K562 (cell line): ENCODE results near the gene ZNF133. TPM values are rescaled to one million over a fixed set of nuclear protein-coding genes. Genes with fewer than 3 reads are reported as not detected.

Source experiments
- ATAC-seq: fragments of 200-7000 bp; cut with Tn5 transposase; 3 replicates; pipeline ENCODE4 v1.9.1; 2020; ENCODE audit warnings: moderate library complexity
- BruUV-seq: library from RNA; stranded (reverse); fragments of 400-500 nt; replicated peaks from 2 replicates; lab custom pipeline; 2021; lab: Mats Ljungman, UMichigan
- CTCF ChIA-PET: fragments of 300-600 bp; formaldehyde crosslinking; extraction: SDS; loops from one replicate; lab custom pipeline; 2021; ENCODE audit warnings: low intra/inter-chr PET ratio; lab: Yijun Ruan, JAX
- POLR2A ChIA-PET: fragments of 300-600, 350-650 bp; sonication (Branson Sonifier 250); formaldehyde crosslinking; extraction: SDS; loops from one replicate; lab custom pipeline; 2021; ENCODE audit warnings: antibody characterized with exemption, inconsistent platforms; lab: Yijun Ruan, JAX
- DNase-seq, 4 experiments: peaks; one replicate each; pipeline versions ENCODE4 v3.0.0 to v3.0.0-alpha.2; 2011 to 2018; ENCODE audit warnings: low spot score in 3 of 4, mixed read lengths in 3 of 4; ENCODE audit errors: extremely low read depth in 1 of 4
- FAIRE-seq: peaks from 2 replicates; lab custom pipeline; 2011; peaks lifted over from hg19 to GRCh38; lab: Jason Lieb, UNC
- H2AFZ ChIP-seq: 2 replicates; pipeline ENCODE4 v1.6.0; 2011; ENCODE audit warnings: low read depth, low read length, control low read depth, inconsistent platforms
- H3K27ac ChIP-seq: fragments of 200-600 bp; 3 replicates; pipeline ENCODE4 v1.8.0; 2011; ENCODE audit warnings: low read depth, mild to moderate bottlenecking, control low read depth, inconsistent platforms, low read length, moderate library complexity, mixed read lengths; ENCODE audit errors: extremely low read depth
- H3K27me3 ChIP-seq, 2 experiments: fragments of 300-600 bp in 1 of 2; 2 replicates in 1 of 2; 3 replicates in 1 of 2; pipeline versions ENCODE4 v1.6.0 to v1.8.0; 2011; ENCODE audit warnings: inconsistent platforms in 2 of 2, low read length in 2 of 2, mild to moderate bottlenecking in 1 of 2, mixed read lengths in 1 of 2, moderate library complexity in 1 of 2; ENCODE audit not compliant: control insufficient read depth in 2 of 2, insufficient read depth in 2 of 2
- H3K36me3 ChIP-seq: fragments of 300-600 bp; 3 replicates; pipeline ENCODE4 v1.8.0; 2011; ENCODE audit warnings: mild to moderate bottlenecking, low read length, inconsistent platforms; ENCODE audit not compliant: control insufficient read depth, insufficient read depth
- H3K4me1 ChIP-seq, 2 experiments: fragments of 200-600 bp in 1 of 2; replicated peaks in 1 of 2; 2 replicates in 1 of 2; 3 replicates in 1 of 2; pipeline versions ENCODE4 v1.5.1 to v1.8.0; 2011; ENCODE audit warnings: inconsistent platforms in 2 of 2, low read length in 2 of 2, mild to moderate bottlenecking in 1 of 2, mixed read lengths in 1 of 2, moderate library complexity in 1 of 2; ENCODE audit not compliant: control insufficient read depth in 2 of 2, insufficient read depth in 2 of 2
- H3K4me2 ChIP-seq: 2 replicates; pipeline ENCODE4 v1.6.1; 2011; ENCODE audit warnings: low read length, control low read depth, inconsistent platforms, mixed read lengths; ENCODE audit not compliant: insufficient read depth
- H3K4me3 ChIP-seq: fragments of 200-600 bp; sonication (generic), shearing (Covaris generic); 2 replicates; pipeline ENCODE4 v1.5.1; 2016; ENCODE audit warnings: control low read depth, inconsistent platforms
- H3K79me2 ChIP-seq: fragments of 200-600 bp; 3 replicates; pipeline ENCODE4 v1.8.0; 2011; ENCODE audit warnings: low read length, inconsistent platforms; ENCODE audit not compliant: control insufficient read depth, insufficient read depth
- H3K9ac ChIP-seq, 2 experiments: 2 replicates each; pipeline versions ENCODE4 v1.6.0 to v1.6.1; 2011; ENCODE audit warnings: low read depth in 2 of 2, low read length in 2 of 2, control low read depth in 1 of 2, inconsistent platforms in 1 of 2, mild to moderate bottlenecking in 1 of 2, mixed read lengths in 1 of 2; ENCODE audit not compliant: insufficient read depth in 1 of 2
- H3K9me1 ChIP-seq: one replicate; pipeline ENCODE4 v1.6.0; 2011; ENCODE audit warnings: inconsistent platforms, mild to moderate bottlenecking, low read length, moderate library complexity; ENCODE audit not compliant: control insufficient read depth, insufficient read depth
- H3K9me3 ChIP-seq: replicated peaks from 2 replicates; pipeline ENCODE4 v1.5.1; 2011; ENCODE audit warnings: low read depth, low read length, inconsistent platforms; ENCODE audit not compliant: control insufficient read depth, insufficient read depth
- H4K20me1 ChIP-seq: replicated peaks from 2 replicates; pipeline ENCODE4 v1.6.1; 2011; ENCODE audit warnings: low read length, inconsistent platforms, mixed read lengths; ENCODE audit not compliant: control insufficient read depth, insufficient read depth
- BCLAF1 ChIP-seq, 2 experiments: fragments of 450-650 bp in 1 of 2; IDR thresholded peaks; 2 replicates each; pipeline ENCODE4 v1.6.1; 2011 to 2017; ENCODE audit warnings: low read depth in 2 of 2, antibody characterized with exemption in 1 of 2, borderline replicate concordance in 1 of 2, low read length in 1 of 2, mild to moderate bottlenecking in 1 of 2, mixed read lengths in 1 of 2; ENCODE audit not compliant: control insufficient read depth in 1 of 2
- E2F1 ChIP-seq: sonication (generic); formaldehyde crosslinking; IDR thresholded peaks from 2 replicates; pipeline ENCODE4 v1.8.1; 2023; ENCODE audit warnings: mild to moderate bottlenecking, missing genetic modification reagents, moderate library complexity
- GABPA ChIP-seq: fragments of 200-800 bp; sonication (Bioruptor generic); conservative IDR thresholded peaks from 2 replicates; pipeline ENCODE4 v1.6.1; 2016; ENCODE audit warnings: low read depth, missing genetic modification characterization, missing compliant biosample characterization
- HMGN3 ChIP-seq: IDR thresholded peaks from 2 replicates; pipeline ENCODE4 v1.6.1; 2011; ENCODE audit warnings: borderline replicate concordance, low read depth, mild to moderate bottlenecking, mixed read lengths, low read length; ENCODE audit not compliant: insufficient read length; ENCODE audit errors: extremely low read depth
- IFI16 ChIP-seq: fragments of 250-450 bp; sonication (Bioruptor Pico); IDR thresholded peaks from 2 replicates; pipeline ENCODE4 v2.1.2; 2022; ENCODE audit warnings: mild to moderate bottlenecking, inconsistent platforms
- KAT2B ChIP-seq: IDR thresholded peaks from one replicate; pipeline ENCODE4 v1.6.1; 2012; ENCODE audit warnings: low read depth, mild to moderate bottlenecking, control low read depth, inconsistent platforms, low read length, moderate library complexity
- MEIS2 ChIP-seq: fragments of 450-650 bp; IDR thresholded peaks from 2 replicates; pipeline ENCODE4 v1.6.1; 2014; ENCODE audit warnings: mild to moderate bottlenecking; ENCODE audit not compliant: partially characterized antibody
- PTTG1 ChIP-seq: fragments of 450-650 bp; IDR thresholded peaks from 2 replicates; pipeline ENCODE4 v1.6.1; 2016; ENCODE audit warnings: low read depth, mild to moderate bottlenecking, missing genetic modification characterization, missing compliant biosample characterization
- TAL1 ChIP-seq: fragments of 450-650 bp; IDR thresholded peaks from 2 replicates; pipeline ENCODE4 v1.6.1; 2016; ENCODE audit warnings: mild to moderate bottlenecking
- ZNF212 ChIP-seq: fragments of 450-650 bp; formaldehyde crosslinking; IDR thresholded peaks from 2 replicates; pipeline ENCODE4 v1.4.0; 2020; ENCODE audit warnings: mild to moderate bottlenecking
- ZNF274 ChIP-seq: IDR thresholded peaks from 2 replicates; pipeline ENCODE4 v1.6.1; 2011; ENCODE audit warnings: low read depth, mild to moderate bottlenecking, low read length, moderate library complexity, borderline replicate concordance
- ZNF311 ChIP-seq: fragments of 250-450 bp; sonication (Bioruptor Pico); IDR thresholded peaks from 2 replicates; pipeline ENCODE4 v1.4.0; 2020; ENCODE audit warnings: mild to moderate bottlenecking, moderate library complexity
- ZNF695 ChIP-seq: fragments of 450-650 bp; formaldehyde crosslinking; IDR thresholded peaks from 2 replicates; pipeline ENCODE4 v1.4.0; 2020; ENCODE audit warnings: mild to moderate bottlenecking, moderate library complexity
- ZNF766 ChIP-seq: fragments of 200-800 bp; sonication (Bioruptor generic); conservative IDR thresholded peaks from 2 replicates; pipeline ENCODE4 v1.6.1; 2016; ENCODE audit warnings: missing genetic modification characterization, missing compliant biosample characterization
- ZNF780A ChIP-seq: fragments of 250-450 bp; sonication (Bioruptor Pico); IDR thresholded peaks from 2 replicates; pipeline ENCODE4 v1.5.0; 2021; ENCODE audit warnings: mild to moderate bottlenecking
- WGBS: fragments of 100-300 bp; shearing (Covaris generic); methylation state at CpG from one replicate; pipeline ENCODE4 v1.1.6; 2016; ENCODE audit warnings: low coverage, mixed read lengths; ENCODE audit not compliant: insufficient coverage; ENCODE audit errors: missing lambda C conversion rate; 5-methylcytosine and 5-hydroxymethylcytosine counted together
- in situ Hi-C: fragments of 300-500 bp; cut with MboI; formaldehyde crosslinking; loops from 4 replicates; pipeline ENCODE4 v1.15.0; 2018; ENCODE audit warnings: inconsistent platforms, mixed read lengths
- intact Hi-C: fragments of 100-400 bp; cut with micrococcal nuclease; formaldehyde crosslinking; loops from 2 replicates; pipeline ENCODE4 v1.14.2; 2022
- polyA plus RNA-seq, 8 experiments: library from polyadenylated mRNA; depleted of rRNA in 4 of 8; stranded (reverse) in 5 of 8; unstranded in 3 of 8; fragments of >200 nt; fragmentation: Nextera tagmentation in 2 of 8; fragmentation: Illumina TruSeq in 1 of 8; extraction: Ambion mirVana in 2 of 8; extraction: Trizol in 1 of 8; gene quantifications; 2 replicates each; pipeline versions ENCODE4 v1.2.1 to v1.2.3, GENCODE V29; 2011 to 2014; ENCODE audit warnings: inconsistent platforms in 1 of 8, missing spikeins in 1 of 8
- total RNA-seq, 7 experiments: library from RNA; depleted of rRNA in 6 of 7; stranded (reverse); fragments of >200 nt in 6 of 7; fragmentation: Illumina TruSeq in 2 of 7; extraction: Trizol in 2 of 7; gene quantifications; 2 replicates each; pipeline versions ENCODE4 v1.2.1 to v1.2.3, GENCODE V29; 2011 to 2021; ENCODE audit warnings: low replicate concordance in 1 of 7
- TF ChIP-seq, protein P1 (sequence below): fragments of 250-450 bp; sonication (Bioruptor Pico); IDR thresholded peaks from 2 replicates; pipeline ENCODE4 v1.9.0; 2021; ENCODE audit warnings: mild to moderate bottlenecking, inconsistent platforms

Gene ZNF133
- total and polyA plus RNA-seq, 9 of the 15 experiments (the other 6 are each of a cell fraction or from before 2014, with no cell fraction given) = 1.1 to 6.5 (median 3.8) TPM

DNA sequence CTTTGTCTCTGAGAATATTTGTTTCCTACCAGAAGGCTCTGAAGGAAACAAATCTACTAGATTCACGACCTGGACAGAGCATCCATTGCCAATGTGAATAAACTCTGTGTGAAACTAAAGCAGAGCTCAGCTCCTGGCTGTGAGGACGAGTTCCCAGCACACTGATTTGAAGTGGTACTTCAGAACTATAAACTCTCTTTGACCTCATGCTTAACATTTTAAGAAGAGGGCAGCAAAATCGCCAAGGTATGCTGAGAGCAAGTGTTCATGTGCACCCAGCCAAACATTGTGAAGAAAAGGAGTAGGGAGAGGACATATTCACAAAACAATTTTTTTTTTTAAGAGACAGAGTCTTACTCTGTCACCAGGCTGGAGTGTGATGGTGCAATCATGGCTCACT lies 33.7 kb upstream of the ZNF133 start:
- ATAC-seq (no peak), FAIRE-seq (no peak), DNase-seq (no peak)
- no peaks in the 10 kb centered on the region for H3K9me1 ChIP-seq
- no peak overlapping the region for H2AFZ ChIP-seq
- POLR2A ChIA-PET = interaction anchor here (0.9 kb wide), 1 partner anchor 9 kb away, joined by 3 read pairs; no protein-coding TSS in a partner anchor
- H3K4me2 ChIP-seq = no peak overlapping the region
- H3K36me3 ChIP-seq = no peaks in the 10 kb centered on the region
- CTCF ChIA-PET = no interaction called here
- H3K27me3 ChIP-seq = no peaks in the 10 kb centered on the region
- intact Hi-C loops = no loop called here
- no peaks in the 10 kb centered on the region for H3K9me3 ChIP-seq
- peaks cover 0 to 8% of the 10 kb centered on the region in 2 experiments; a peak in 2 of 5 replicates for H3K4me1 ChIP-seq
- H4K20me1 ChIP-seq = no peaks in the 10 kb centered on the region
- 0% methylated on average over 3 of the region's 3 CpGs for WGBS
- in situ Hi-C loops = no loop called here
- no peak overlapping the region for H3K4me3 ChIP-seq
- no TSS peak for BruUV-seq
- no peak overlapping the region for H3K27ac ChIP-seq
- H3K9ac ChIP-seq = no peak overlapping the region
- no peaks in the 10 kb centered on the region for H3K79me2 ChIP-seq
- TF ChIP-seq, protein P1, sequence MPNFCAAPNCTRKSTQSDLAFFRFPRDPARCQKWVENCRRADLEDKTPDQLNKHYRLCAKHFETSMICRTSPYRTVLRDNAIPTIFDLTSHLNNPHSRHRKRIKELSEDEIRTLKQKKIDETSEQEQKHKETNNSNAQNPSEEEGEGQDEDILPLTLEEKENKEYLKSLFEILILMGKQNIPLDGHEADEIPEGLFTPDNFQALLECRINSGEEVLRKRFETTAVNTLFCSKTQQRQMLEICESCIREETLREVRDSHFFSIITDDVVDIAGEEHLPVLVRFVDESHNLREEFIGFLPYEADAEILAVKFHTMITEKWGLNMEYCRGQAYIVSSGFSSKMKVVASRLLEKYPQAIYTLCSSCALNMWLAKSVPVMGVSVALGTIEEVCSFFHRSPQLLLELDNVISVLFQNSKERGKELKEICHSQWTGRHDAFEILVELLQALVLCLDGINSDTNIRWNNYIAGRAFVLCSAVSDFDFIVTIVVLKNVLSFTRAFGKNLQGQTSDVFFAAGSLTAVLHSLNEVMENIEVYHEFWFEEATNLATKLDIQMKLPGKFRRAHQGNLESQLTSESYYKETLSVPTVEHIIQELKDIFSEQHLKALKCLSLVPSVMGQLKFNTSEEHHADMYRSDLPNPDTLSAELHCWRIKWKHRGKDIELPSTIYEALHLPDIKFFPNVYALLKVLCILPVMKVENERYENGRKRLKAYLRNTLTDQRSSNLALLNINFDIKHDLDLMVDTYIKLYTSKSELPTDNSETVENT (CRISPR knock-in tag) = no peak
- TF ChIP-seq E2F1 (CRISPR knock-in tag) (no peak), TAL1 (no peak), ZNF780A (CRISPR knock-in tag) (no peak), KAT2B (no peak), PTTG1 (tag) (no peak), MEIS2 (no peak), IFI16 (CRISPR knock-in tag) (no peak), ZNF311 (no peak), ZNF274 (no peak), BCLAF1 (IDR thresholded peaks at IDR 0.05; ENCODE audit: borderline replicate concordance in 1 of 2, control insufficient read depth in 1 of 2, low read depth in 2 of 2, low read length in 1 of 2) (no peak), ZNF766 (CRISPR knock-in tag) (no peak), GABPA (tag) (no peak), ZNF695 (no peak), ZNF212 (CRISPR knock-in tag) (no peak), HMGN3 (no peak)
